ENCODE measurements around the gene UNC93B1.

UNC93B1 gene

GRCh38 chr11:68003846-68004550, at the start of gene UNC93B1:
UNC93B1 (minus strand) TSS chr11:68004097; CDS start chr11:68004043, 54 bp downstream.
- peak; percentile 86 for DNase-seq

GRCh38 chr11:68053117-68053516, 49.2 kb upstream of the UNC93B1 start:
- DNase-seq = no peak

GRCh38 chr11:68052137-68052873, 48.4 kb upstream of the UNC93B1 start:
- DNase-seq = no peak

GRCh38 chr11:68051191-68052136, 47.6 kb upstream of the UNC93B1 start:
- DNase-seq = no peak

- no peak for DNase-seq
These were observed 46.5 kb upstream of the UNC93B1 start for GRCh38 chr11:68050371-68050841.

- no peak for DNase-seq
These were observed 45.8 kb upstream of the UNC93B1 start for GRCh38 chr11:68049509-68050370.

GRCh38 chr11:68048681-68049508, 45.0 kb upstream of the UNC93B1 start:
- no peak for DNase-seq

GRCh38 chr11:68047437-68048290, 43.8 kb upstream of the UNC93B1 start:
- no peak for DNase-seq

- DNase-seq = no peak
These were observed 41.0 kb upstream of the UNC93B1 start for GRCh38 chr11:68044898-68045351.

GRCh38 chr11:68044145-68044813, 40.4 kb upstream of the UNC93B1 start:
- DNase-seq = no peak

- no peak for DNase-seq
These were observed 39.6 kb upstream of the UNC93B1 start for GRCh38 chr11:68043349-68044144.

- no peak for DNase-seq
These were observed 39.1 kb upstream of the UNC93B1 start for GRCh38 chr11:68043029-68043348.

GRCh38 chr11:68042219-68043028, 38.5 kb upstream of the UNC93B1 start:
- DNase-seq = no peak

- DNase-seq = peak; percentile 2
These were observed 37.8 kb upstream of the UNC93B1 start for GRCh38 chr11:68041617-68042218.

- peak; percentile 1 for DNase-seq
These were observed 37.2 kb upstream of the UNC93B1 start for GRCh38 chr11:68040957-68041591.

GRCh38 chr11:68040101-68040956, 36.4 kb upstream of the UNC93B1 start:
- DNase-seq = peak; percentile 57

All from CD4-positive, alpha-beta T cell treated with Interleukin-17A for 4 hours (primary cell).